Small intestine (tissue), 7 donors: Measurements from ENCODE around the gene DSG3. TPM values are rescaled to one million over a fixed set of nuclear protein-coding genes. Genes with fewer than 3 reads are reported as not detected.
A peak's percentile ranks its signal among the peaks of the same experiment; 100 is the strongest.

Experiments
- DNase-seq, 2 donors: peaks; one replicate each; pipeline versions ENCODE4 v3.0.0 to v3.0.0-alpha.2; 2013
- FAIRE-seq: peaks from 2 replicates; lab custom pipeline; 2012; peaks lifted over from hg19 to GRCh38; lab: Jason Lieb, UNC
- H3K27ac ChIP-seq, 3 donors: one replicate each; pipeline ENCODE4 v1.5.1; 2013; ENCODE audit warnings: low read length in 2 of 3, mild to moderate bottlenecking in 2 of 3, control low read depth in 1 of 3, inconsistent platforms in 1 of 3, low read depth in 1 of 3, moderate library complexity in 1 of 3
- H3K27me3 ChIP-seq, 3 donors: one replicate each; pipeline ENCODE4 v1.6.1; 2013; ENCODE audit warnings: low read length in 3 of 3, inconsistent platforms in 1 of 3; ENCODE audit not compliant: control insufficient read depth in 3 of 3, insufficient read depth in 3 of 3
- H3K36me3 ChIP-seq, 3 donors: one replicate each; pipeline ENCODE4 v1.6.1; 2013; ENCODE audit warnings: low read length in 3 of 3, inconsistent platforms in 1 of 3, low read depth in 1 of 3, mild to moderate bottlenecking in 1 of 3, moderate library complexity in 1 of 3; ENCODE audit not compliant: control insufficient read depth in 3 of 3, insufficient read depth in 2 of 3
- H3K4me1 ChIP-seq, 3 donors: one replicate each; pipeline ENCODE4 v1.6.1; 2013; ENCODE audit warnings: low read length in 2 of 3, inconsistent platforms in 1 of 3, low read depth in 1 of 3, mild to moderate bottlenecking in 1 of 3, moderate library complexity in 1 of 3; ENCODE audit not compliant: control insufficient read depth in 3 of 3, insufficient read depth in 2 of 3
- H3K4me3 ChIP-seq, 3 donors: one replicate each; pipeline ENCODE4 v1.5.1; 2013; ENCODE audit warnings: low read length in 3 of 3, control low read depth in 1 of 3, inconsistent platforms in 1 of 3, low read depth in 1 of 3, mild to moderate bottlenecking in 1 of 3, moderate library complexity in 1 of 3
- H3K9me3 ChIP-seq, 2 donors: one replicate each; pipeline ENCODE4 v1.6.1; 2013; ENCODE audit warnings: low read depth in 1 of 2, low read length in 1 of 2; ENCODE audit not compliant: control insufficient read depth in 2 of 2, insufficient read depth in 1 of 2
- WGBS, 3 donors: extraction: QIAGEN DNeasy Blood & Tissue Kit; methylation state at CpG; one replicate each; pipeline ENCODE4 v1.1.7; 2013; 5-methylcytosine and 5-hydroxymethylcytosine counted together
- polyA plus RNA-seq, 4 donors: library from polyadenylated mRNA; stranded (reverse) in 3 of 4; unstranded in 1 of 4; fragments of 200-250 nt in 3 of 4; fragments of 120-200 nt in 1 of 4; gene quantifications; one replicate each; pipeline versions ENCODE4 v1.2.1 to v1.2.3, GENCODE V29; 2013
- donor health status: healthy with polysubstance abuse.
- donor health status: control.
- donor health status: control.
- donor health status: Bipolar disorder and iron deficiency.
- donor health status: healthy.

DSG3 gene
- polyA plus RNA-seq, 4 donors = 0.03 to 2.5 (median 0.47) TPM

DNA sequence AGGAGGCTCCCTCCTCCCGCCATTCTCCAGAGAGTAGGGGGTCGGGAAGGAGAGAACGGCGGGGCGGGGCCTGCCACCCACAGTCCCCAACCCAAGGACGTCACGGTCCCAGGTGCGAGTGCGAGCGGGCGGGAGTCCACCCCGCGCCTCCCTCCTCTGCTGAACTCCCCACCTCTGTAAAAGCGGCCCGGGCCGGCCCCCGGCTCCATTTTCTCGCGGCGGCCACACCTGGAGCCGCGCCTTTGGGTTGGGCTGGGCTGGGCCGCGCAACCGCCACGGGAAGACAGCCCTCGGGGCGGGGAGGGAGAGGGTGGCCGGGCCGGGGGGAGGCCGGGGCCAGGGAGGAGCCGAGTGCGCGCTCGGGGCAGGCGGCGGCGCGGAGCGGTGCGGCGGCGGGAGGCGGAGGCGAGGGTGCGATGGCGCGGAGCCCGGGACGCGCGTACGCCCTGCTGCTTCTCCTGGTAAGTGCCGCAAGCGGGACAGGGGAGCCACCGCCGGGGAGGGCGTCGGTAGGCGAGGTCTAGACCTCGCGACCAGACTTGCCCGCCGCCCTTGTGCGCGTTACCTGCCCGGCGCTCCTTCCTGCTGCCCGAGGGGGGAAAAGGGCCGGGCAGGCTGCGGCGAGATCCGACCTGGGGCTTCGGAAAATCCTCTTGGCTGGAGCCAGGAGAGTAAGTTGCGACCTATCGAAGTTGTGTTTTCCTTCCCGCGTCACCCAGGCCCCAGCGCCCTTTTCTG lies 50.5 kb downstream of the DSG3 start, which contains the start of gene DSG2:
Gene DSG2, plus strand, starts transcription at position 342 of the 738 bp plus-strand sequence. Its CDS starts 75 bp downstream, at position 417.
- peak within 1 kb of the TSS; percentile 54 to 98 (median 66) for H3K4me3 ChIP-seq
- peak within 1 kb of the TSS; percentile 91 to 98 (median 98) for H3K27ac ChIP-seq
- H3K9me3 ChIP-seq = no peaks in the 10 kb centered on the region
- FAIRE-seq = no peak
- 1 to 2% (median 1%) methylated on average over 51 to 79 of the region's 79 CpGs for WGBS, 3 donors
- peaks cover 0 to 10% (median 0%) of the 10 kb centered on the region in 3 donors for H3K27me3 ChIP-seq
- peak; percentile 94 for DNase-seq
- peaks cover 2 to 15% (median 4%) of the 10 kb centered on the region in 3 donors for H3K4me1 ChIP-seq
- peaks cover 0 to 2% (median 0%) of the 10 kb centered on the region in 3 donors for H3K36me3 ChIP-seq

DNA sequence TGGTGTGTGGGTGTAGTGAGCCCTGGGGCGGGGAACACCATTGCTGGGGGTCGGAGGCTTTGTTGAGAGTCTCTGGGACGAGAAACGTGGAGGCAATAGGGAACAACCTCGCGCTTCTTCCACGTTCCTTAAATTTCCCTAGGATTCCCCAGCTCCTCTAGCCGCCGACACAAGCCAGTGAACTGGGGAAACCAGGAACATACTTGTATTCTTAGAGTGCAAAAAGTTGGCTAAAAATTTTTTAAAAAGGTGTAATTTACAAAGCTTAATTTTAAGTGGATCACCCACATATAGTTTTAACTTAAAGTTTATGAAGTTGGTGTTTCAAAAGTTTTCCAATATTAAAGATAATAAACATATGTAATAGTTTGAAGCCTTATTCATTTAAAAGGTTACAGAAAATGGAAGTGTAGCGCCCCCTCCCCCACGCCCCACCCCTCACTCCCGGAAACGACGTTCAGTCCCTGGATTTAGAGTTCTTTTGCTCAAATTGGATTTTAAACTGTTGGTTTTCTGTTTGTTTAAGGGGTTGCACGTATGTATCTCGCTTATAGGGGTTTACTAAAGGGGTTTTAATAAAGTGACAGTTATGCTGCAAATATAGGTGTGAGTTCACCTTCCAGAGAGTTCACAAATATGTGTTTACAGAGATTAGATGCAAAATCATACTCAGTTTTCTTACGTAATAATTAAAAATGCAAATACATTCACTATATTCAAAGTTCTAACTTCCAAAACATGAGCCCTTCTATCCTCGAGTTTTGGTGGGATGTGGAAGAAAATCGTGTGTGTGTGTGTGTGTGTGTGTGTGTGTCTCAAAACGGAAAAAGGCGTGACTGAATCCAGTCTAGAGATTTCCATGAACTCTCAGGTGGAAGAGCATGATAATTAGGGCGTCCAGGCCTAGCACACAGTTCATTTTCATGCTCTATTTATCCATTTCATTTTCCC lies 51.3 kb downstream of the DSG3 start:
- H3K27me3 ChIP-seq = peaks cover 0 to 10% (median 0%) of the 10 kb centered on the region in 3 donors
- 5 to 12% (median 7%) methylated on average over 22 of the region's 22 CpGs for WGBS, 3 donors
- H3K4me3 ChIP-seq = peak overlapping the region; percentile 54 to 98 (median 66)
- FAIRE-seq = no peak
- no peaks in the 10 kb centered on the region for H3K9me3 ChIP-seq
- peaks cover 0 to 2% (median 0%) of the 10 kb centered on the region in 3 donors for H3K36me3 ChIP-seq
- peak overlapping the region; percentile 91 to 98 (median 98) for H3K27ac ChIP-seq
- peaks cover 2 to 15% (median 8%) of the 10 kb centered on the region in 3 donors for H3K4me1 ChIP-seq
- peak; percentile 59 to 69 for DNase-seq

DNA sequence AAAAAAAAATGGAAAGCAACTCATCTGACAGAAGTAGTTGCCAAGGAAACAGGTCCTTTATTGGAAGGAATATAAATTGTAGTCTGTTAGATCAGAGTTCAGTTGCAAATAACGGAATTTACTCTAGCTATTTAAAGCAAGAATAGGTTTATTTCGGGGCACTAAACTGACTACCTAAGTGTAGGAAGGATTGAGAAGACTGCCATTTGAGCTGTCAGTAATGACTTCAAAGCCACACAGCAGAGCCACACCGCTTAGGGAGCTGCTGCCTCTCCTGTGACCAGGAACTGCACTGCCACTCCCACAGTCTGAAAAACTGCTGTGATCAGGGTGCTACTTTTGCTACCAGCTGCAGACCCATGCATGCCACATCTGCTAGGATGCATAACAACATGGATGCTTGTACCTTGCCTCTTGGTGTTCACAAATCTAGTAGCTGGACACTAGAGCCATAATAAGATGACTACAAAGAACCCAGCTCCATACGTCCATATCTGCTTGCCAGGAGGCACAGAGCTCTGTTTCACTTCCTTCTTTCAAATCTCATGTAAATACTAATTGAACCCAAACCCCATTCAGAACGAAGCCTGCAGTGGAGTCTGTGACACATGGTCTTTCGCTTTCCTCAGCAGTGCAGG lies 52.6 kb downstream of the DSG3 start:
- H3K4me1 ChIP-seq = peaks cover 2 to 20% (median 8%) of the 10 kb centered on the region in 3 donors
- no peaks in the 10 kb centered on the region for H3K9me3 ChIP-seq
- peaks cover 0 to 2% (median 0%) of the 10 kb centered on the region in 3 donors for H3K36me3 ChIP-seq
- peak overlapping the region in 1 of 3 donors; percentile 37 for H3K4me3 ChIP-seq
- DNase-seq (peak; percentile 48 to 53), FAIRE-seq (no peak)
- WGBS, 3 donors = 21 to 46% (median 30%) methylated on average over 6 of the region's 6 CpGs
- peaks cover 0 to 6% (median 0%) of the 10 kb centered on the region in 3 donors for H3K27me3 ChIP-seq
- peak overlapping the region in 1 of 3 donors; percentile 53 for H3K27ac ChIP-seq

- Histone ChIP-seq H3K36me3 (peaks cover 0 to 2% (median 0%) of the 10 kb centered on the region in 3 donors), H3K27me3 (peaks cover 0 to 3% (median 0%) of the 10 kb centered on the region in 3 donors), H3K4me1 (peaks cover 4 to 20% (median 8%) of the 10 kb centered on the region in 3 donors), H3K4me3 (no peak overlapping the region), H3K9me3 (no peaks in the 10 kb centered on the region), H3K27ac (no peak overlapping the region)
- 90 to 95% (median 90%) methylated on average over 4 of the region's 4 CpGs for WGBS, 3 donors
- no peak for DNase-seq
- no peak for FAIRE-seq
Observed at GRCh38 chr18:31503011-31503410, 55.5 kb downstream of the DSG3 start.

DNA sequence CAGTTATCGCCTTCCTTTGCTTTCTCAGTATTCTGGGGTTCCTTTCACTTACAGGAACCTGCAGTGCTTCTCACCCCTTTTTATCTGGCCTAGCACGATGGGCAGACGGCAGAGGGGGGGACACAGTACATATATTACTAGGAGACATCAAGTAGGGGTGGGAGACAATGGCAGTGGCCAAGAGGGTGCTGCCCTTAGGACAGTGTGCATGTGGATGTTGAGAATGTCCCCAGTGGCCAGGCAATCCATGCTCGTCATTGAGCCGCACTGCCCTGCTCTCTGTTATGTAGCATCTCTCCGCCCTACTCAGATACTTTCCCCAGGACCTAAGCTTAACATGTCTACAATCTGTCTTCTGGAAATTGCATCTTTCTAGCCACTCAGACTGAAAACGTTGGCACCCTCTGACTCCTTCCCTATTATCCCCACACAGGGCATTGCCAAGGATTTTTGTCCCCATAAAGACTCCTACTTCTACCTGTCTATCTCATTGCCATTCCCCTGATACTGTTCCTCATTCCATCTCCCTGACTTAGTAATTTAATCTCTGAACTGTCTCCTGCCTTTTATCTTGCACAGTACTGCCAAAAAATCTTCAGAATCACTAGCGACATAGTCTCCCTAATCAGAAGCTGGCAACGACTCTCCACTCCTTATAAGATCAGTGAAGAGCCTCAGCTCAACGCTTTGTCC lies 57.1 kb downstream of the DSG3 start:
- 50 to 68% (median 54%) methylated on average over 10 of the region's 10 CpGs for WGBS, 3 donors
- Histone ChIP-seq H3K9me3 (no peaks in the 10 kb centered on the region), H3K4me1 (peaks cover 4 to 18% (median 8%) of the 10 kb centered on the region in 3 donors), H3K4me3 (no peak overlapping the region), H3K27me3 (peaks cover 0 to 3% (median 0%) of the 10 kb centered on the region in 3 donors), H3K36me3 (peaks cover 0 to 2% (median 0%) of the 10 kb centered on the region in 3 donors), H3K27ac (peak overlapping the region; percentile 22 to 52 (median 51))
- FAIRE-seq (no peak), DNase-seq (no peak)

GRCh38 chr18:31505156-31505555 lies 57.6 kb downstream of the DSG3 start:
- Histone ChIP-seq H3K9me3 (no peaks in the 10 kb centered on the region), H3K4me3 (no peak overlapping the region), H3K27me3 (peaks cover 0 to 2% (median 0%) of the 10 kb centered on the region in 3 donors), H3K27ac (peak overlapping the region; percentile 22 to 52 (median 51)), H3K4me1 (peaks cover 4 to 13% (median 7%) of the 10 kb centered on the region in 3 donors), H3K36me3 (peaks cover 0 to under 1% (median 0%) of the 10 kb centered on the region in 3 donors)
- WGBS, 3 donors = 18 to 55% (median 23%) methylated on average over 6 of the region's 6 CpGs
- FAIRE-seq (no peak), DNase-seq (peak; percentile 45 to 46)

DNA sequence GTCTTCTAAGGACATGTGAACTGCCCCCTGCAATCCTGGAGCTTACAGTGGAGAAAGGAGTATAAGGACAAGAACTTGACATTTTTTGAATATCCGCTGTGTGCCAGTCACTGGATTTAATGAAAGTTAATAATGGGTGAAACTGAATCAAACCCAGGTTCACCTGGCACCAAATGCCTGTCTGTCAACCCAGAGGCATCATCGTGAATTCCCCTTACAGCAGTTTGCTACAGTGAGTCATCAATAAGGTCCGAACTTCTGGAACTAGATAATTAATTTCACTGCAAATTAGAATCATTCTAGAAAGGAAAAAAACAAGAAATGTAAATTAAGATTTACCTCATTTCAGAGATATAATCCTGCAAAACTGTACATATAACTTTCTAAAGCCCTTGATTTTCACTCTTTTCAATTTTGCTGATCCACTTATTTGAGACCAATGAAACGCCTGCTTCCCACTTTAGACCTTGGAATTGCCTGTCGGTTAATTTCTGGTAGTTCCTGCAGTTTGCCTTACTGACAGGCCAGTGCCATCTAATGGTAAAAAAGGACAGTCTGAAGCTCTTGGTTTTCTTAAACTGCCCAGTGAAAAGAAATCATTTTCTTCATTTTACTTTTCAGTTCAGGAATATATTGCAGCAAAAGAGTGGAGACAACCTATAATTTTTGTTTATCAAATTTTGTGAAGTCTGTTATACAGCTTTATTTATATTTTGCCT lies 58.6 kb downstream of the DSG3 start:
- peaks cover 0 to 2% (median 0%) of the 10 kb centered on the region in 3 donors for H3K36me3 ChIP-seq
- H3K4me3 ChIP-seq = no peak overlapping the region
- peaks cover 4 to 13% (median 8%) of the 10 kb centered on the region in 3 donors for H3K4me1 ChIP-seq
- 36 to 60% (median 59%) methylated on average over 5 of the region's 5 CpGs for WGBS, 3 donors
- no peaks in the 10 kb centered on the region for H3K9me3 ChIP-seq
- H3K27me3 ChIP-seq = no peaks in the 10 kb centered on the region
- DNase-seq (peak; percentile 30 to 50), FAIRE-seq (no peak)
- H3K27ac ChIP-seq = no peak overlapping the region
